OCI-LY1 (cell line): ENCODE measurements around the gene SLC39A11.

Experiments
- H2AFZ ChIP-seq: fragments of 200-600 bp; sonication (generic), shearing (Covaris generic); 2 replicates; pipeline ENCODE4 v1.6.0; 2014; ENCODE audit warnings: antibody characterized with exemption, mild to moderate bottlenecking, low read length
- H3F3A ChIP-seq: fragments of 200-600 bp; sonication (generic), shearing (Covaris generic); 2 replicates; pipeline ENCODE4 v1.6.0; 2014; ENCODE audit warnings: mild to moderate bottlenecking, antibody characterized with exemption, low read length, moderate library complexity; ENCODE audit not compliant: insufficient read depth
- H3K27ac ChIP-seq: fragments of 200-600 bp; sonication (generic); 2 replicates; pipeline ENCODE4 v1.5.1; 2014; ENCODE audit warnings: low read length, mixed run types, mild to moderate bottlenecking, low read depth; ENCODE audit not compliant: poor library complexity, severe bottlenecking
- H3K27me3 ChIP-seq: fragments of 200-600 bp; sonication (generic); 2 replicates; pipeline ENCODE4 v1.6.0; 2014; ENCODE audit warnings: antibody characterized with exemption, mild to moderate bottlenecking, low read length, moderate library complexity; ENCODE audit not compliant: insufficient read depth
- H3K36me3 ChIP-seq: fragments of 200-600 bp; sonication (generic); 2 replicates; pipeline ENCODE4 v1.6.1; 2014; ENCODE audit warnings: mild to moderate bottlenecking, antibody characterized with exemption, low read length, moderate library complexity, mixed read lengths; ENCODE audit not compliant: insufficient read depth
- H3K4me1 ChIP-seq: fragments of 200-600 bp; sonication (generic); 2 replicates; pipeline ENCODE4 v1.5.1; 2014; ENCODE audit warnings: mild to moderate bottlenecking, low read length, moderate library complexity; ENCODE audit not compliant: insufficient read depth, severe bottlenecking
- H3K4me2 ChIP-seq: fragments of 200-600 bp; sonication (generic), shearing (Covaris generic); 2 replicates; pipeline ENCODE4 v1.6.1; 2014; ENCODE audit warnings: low read length
- H3K4me3 ChIP-seq: fragments of 200-600 bp; sonication (generic); 2 replicates; pipeline ENCODE4 v1.5.1; 2014; ENCODE audit warnings: low read length, low read depth, mild to moderate bottlenecking, mixed read lengths; ENCODE audit not compliant: poor library complexity, severe bottlenecking
- H3K79me2 ChIP-seq: fragments of 200-600 bp; shearing (Covaris generic); 2 replicates; pipeline ENCODE4 v1.6.1; 2016; ENCODE audit warnings: mixed run types, low read length, mixed read lengths; ENCODE audit not compliant: insufficient read depth
- H3K9ac ChIP-seq: fragments of 200-600 bp; sonication (generic), shearing (Covaris generic); 2 replicates; pipeline ENCODE4 v1.6.1; 2014; ENCODE audit warnings: mild to moderate bottlenecking, low read length, mixed read lengths
- H3K9me2 ChIP-seq: fragments of 200-600 bp; sonication (generic), shearing (Covaris generic); 2 replicates; pipeline ENCODE4 v1.6.1; 2014; ENCODE audit warnings: low read depth, mild to moderate bottlenecking, low read length, mixed read lengths
- H3K9me3 ChIP-seq: fragments of 200-600 bp; shearing (Covaris generic); 2 replicates; pipeline ENCODE4 v1.6.1; 2014; ENCODE audit warnings: low read length, mixed read lengths
- H4K20me1 ChIP-seq: fragments of 200-600 bp; sonication (generic), shearing (Covaris generic); 2 replicates; pipeline ENCODE4 v1.6.0; 2016; ENCODE audit warnings: mild to moderate bottlenecking, low read length; ENCODE audit not compliant: insufficient read depth
- CTCF ChIP-seq: fragments of 200-600 bp; sonication (generic), shearing (Covaris generic); IDR thresholded peaks from 2 replicates; pipeline ENCODE4 v1.5.1; 2017; ENCODE audit warnings: mild to moderate bottlenecking, antibody characterized with exemption, low read length, moderate library complexity, mixed read lengths
- EZH2 ChIP-seq: fragments of 200-600 bp; sonication (generic), shearing (Covaris generic); IDR thresholded peaks from 2 replicates; pipeline ENCODE4 v1.8.0; 2017; ENCODE audit warnings: borderline replicate concordance, mixed run types, mild to moderate bottlenecking, antibody characterized with exemption, low read length, moderate library complexity, mixed read lengths

SLC39A11 gene

GRCh38 chr17:72863526-72864211, 228.8 kb downstream of the SLC39A11 start:
- Histone ChIP-seq H2AFZ (no peak overlapping the region), H3K9me3 (no peaks in the 10 kb centered on the region; the same call in 1 of the 2 replicates), H3K4me2 (no peak overlapping the region), H3K9me2 (no peaks in the 10 kb centered on the region), H3K79me2 (no peaks in the 10 kb centered on the region), H3K27ac (no peak overlapping the region), H3K4me3 (no peak overlapping the region), H3K9ac (no peak overlapping the region), H3K36me3 (no peaks in the 10 kb centered on the region), H3K27me3 (no peaks in the 10 kb centered on the region), H4K20me1 (no peaks in the 10 kb centered on the region), H3F3A (no peaks in the 10 kb centered on the region), H3K4me1 (no peaks in the 10 kb centered on the region)
- TF ChIP-seq CTCF (no peak), EZH2 (no peak)

GRCh38 chr17:72862276-72862999, 230.1 kb downstream of the SLC39A11 start:
- no peaks in the 10 kb centered on the region for H3K27me3 ChIP-seq
- no peaks in the 10 kb centered on the region for H4K20me1 ChIP-seq
- H3K36me3 ChIP-seq = no peaks in the 10 kb centered on the region
- no peaks in the 10 kb centered on the region for H3F3A ChIP-seq
- no peak overlapping the region for H3K9ac ChIP-seq
- no peak overlapping the region for H2AFZ ChIP-seq
- no peaks in the 10 kb centered on the region for H3K9me2 ChIP-seq
- H3K27ac ChIP-seq = no peak overlapping the region
- TF ChIP-seq EZH2 (no peak), CTCF (no peak)
- no peak overlapping the region for H3K4me2 ChIP-seq
- no peak overlapping the region for H3K4me3 ChIP-seq
- H3K79me2 ChIP-seq = no peaks in the 10 kb centered on the region
- no peaks in the 10 kb centered on the region; the same call in 1 of the 2 replicates for H3K9me3 ChIP-seq
- no peaks in the 10 kb centered on the region for H3K4me1 ChIP-seq

- H3K79me2 ChIP-seq = no peaks in the 10 kb centered on the region
- H2AFZ ChIP-seq = no peak overlapping the region
- no peaks in the 10 kb centered on the region for H4K20me1 ChIP-seq
- H3K4me2 ChIP-seq = no peak overlapping the region
- H3K4me3 ChIP-seq = no peak overlapping the region
- no peak for TF ChIP-seq CTCF
- no peak for TF ChIP-seq EZH2
- no peaks in the 10 kb centered on the region; the same call in 1 of the 2 replicates for H3K9me3 ChIP-seq
- H3K27me3 ChIP-seq = no peaks in the 10 kb centered on the region
- no peaks in the 10 kb centered on the region for H3F3A ChIP-seq
- H3K9me2 ChIP-seq = no peaks in the 10 kb centered on the region
- no peaks in the 10 kb centered on the region for H3K36me3 ChIP-seq
- H3K27ac ChIP-seq = no peak overlapping the region
- H3K9ac ChIP-seq = no peak overlapping the region
- no peaks in the 10 kb centered on the region for H3K4me1 ChIP-seq
Observed at GRCh38 chr17:72861811-72862210, 230.7 kb downstream of the SLC39A11 start.
